Stimulated activated CD4-positive, alpha-beta T cell treated with anti-CD3 and anti-CD28 coated beads, Interleukin-12 subunit alpha, Interleukin-12 subunit beta, amount 100 ng/mL, for 24 hours (primary cell): ENCODE measurements around the gene MAPKAPK3.

Experiments
- DNase-seq, 2 experiments: peaks; one replicate each; pipeline ENCODE4 v3.0.0-alpha.2; 2020; ENCODE audit warnings: low read depth in 2 of 2

MAPKAPK3 gene

DNA sequence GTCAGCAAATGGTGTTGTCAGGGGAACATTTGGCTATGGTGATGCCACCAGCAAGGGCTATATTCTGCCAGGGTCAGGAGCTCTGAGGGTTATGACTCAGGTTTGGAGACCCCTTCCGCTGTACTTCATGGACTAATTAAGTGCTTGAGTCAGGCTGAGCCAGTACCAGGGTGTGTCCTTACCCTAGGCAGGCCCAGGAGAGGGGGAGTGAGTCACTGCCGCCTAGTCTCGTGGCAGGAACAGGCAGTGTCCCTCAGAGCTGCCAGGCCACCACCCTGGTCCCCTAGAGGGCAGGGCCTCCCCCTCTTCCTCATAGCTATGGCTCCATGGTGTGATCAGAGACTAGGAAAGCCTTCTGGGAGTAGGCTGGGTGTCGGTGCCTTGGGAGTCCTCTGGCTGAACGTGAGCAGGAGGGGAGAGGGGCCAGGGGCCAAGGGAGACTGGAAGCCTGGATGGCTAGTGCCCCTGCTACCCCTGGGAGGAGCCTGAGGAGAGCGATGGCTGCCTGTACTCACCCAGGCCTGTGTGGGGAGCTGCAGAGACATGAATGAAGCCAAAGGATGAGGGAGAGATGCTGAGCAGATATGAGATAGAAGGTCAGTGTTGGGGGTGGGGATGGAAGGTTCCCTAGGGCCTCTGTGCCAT is 10.6 kb downstream of the MAPKAPK3 start:
- DNase-seq = no peak

DNA sequence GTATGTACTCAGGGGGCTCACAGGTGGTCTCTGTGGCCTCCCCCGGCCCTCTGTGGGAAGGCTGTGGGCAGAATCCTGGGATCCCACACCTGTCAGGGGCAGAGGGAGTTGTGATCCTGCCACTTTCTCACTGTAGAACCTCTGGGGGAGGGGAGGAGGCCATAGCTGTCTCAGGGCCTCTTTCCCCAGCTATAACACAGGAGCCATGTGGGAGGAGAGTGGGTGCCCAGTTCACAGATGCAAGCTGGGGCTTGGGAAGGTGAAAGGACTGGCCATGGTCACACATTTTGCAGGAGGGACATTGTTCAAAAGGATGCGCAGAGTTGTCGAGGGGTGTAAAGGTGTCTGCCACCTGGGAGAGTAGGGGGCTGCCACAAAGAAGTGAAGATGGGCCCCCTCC is 11.7 kb downstream of the MAPKAPK3 start:
- no peak for DNase-seq

DNA sequence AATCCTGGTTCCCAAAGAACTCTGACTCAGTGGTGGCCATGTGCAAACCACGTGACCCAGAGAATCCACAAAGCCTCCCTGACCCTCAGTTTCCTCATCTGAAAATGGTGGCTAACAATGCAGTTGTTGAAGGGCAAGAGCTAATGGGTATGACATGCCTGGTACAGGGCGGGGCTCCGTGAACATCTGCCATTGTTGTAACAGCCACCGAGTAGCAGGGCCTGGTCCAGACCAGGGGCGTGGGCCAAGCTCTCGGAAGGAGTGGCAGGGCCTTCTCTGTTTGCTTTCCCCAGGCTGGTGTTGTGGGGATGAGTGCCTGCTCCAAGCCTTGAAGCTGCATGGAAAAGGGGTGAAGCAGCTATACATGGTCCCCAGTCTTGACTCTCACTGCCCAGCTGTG is 13.4 kb downstream of the MAPKAPK3 start:
- DNase-seq = no peak

DNA sequence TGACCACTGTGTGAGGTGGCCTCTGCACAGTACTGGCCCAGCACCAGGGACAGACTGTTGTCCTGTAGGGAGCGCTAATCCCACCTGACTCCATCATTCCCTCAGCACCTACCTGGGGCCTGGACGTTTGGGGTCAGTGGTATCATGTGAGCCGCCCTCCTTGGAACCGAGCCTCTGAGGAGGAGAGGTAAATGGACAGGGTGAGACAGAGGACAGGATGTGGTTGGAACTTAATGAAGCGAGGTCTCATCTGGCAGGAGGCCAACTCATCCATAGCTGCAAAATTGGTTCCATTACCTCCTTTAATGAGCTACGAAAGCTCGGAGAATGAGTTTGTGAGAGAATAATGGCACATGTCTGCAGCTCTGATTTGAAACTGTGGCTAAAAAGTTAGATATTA is 13.9 kb downstream of the MAPKAPK3 start:
- DNase-seq = no peak

DNA sequence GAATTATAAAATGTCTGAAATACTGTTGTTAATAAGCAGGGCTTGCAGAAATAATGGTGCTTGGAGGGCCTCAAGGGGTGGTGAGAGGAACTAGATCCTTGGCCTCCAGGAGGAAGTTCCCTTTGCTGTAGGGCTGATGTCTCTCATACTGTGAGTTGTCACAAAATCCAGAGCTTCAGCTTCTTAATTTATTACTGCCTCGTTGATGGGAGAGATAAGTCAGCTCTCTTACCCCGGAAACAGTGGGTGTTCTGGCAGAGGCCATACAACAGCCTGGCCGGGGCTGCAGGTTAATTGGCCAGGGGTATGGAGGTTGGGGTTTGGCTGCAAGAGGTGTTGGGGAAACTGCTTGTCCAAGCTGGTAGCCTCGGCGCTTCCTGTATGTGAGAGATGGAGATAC is 15.5 kb downstream of the MAPKAPK3 start:
- DNase-seq = no peak

DNA sequence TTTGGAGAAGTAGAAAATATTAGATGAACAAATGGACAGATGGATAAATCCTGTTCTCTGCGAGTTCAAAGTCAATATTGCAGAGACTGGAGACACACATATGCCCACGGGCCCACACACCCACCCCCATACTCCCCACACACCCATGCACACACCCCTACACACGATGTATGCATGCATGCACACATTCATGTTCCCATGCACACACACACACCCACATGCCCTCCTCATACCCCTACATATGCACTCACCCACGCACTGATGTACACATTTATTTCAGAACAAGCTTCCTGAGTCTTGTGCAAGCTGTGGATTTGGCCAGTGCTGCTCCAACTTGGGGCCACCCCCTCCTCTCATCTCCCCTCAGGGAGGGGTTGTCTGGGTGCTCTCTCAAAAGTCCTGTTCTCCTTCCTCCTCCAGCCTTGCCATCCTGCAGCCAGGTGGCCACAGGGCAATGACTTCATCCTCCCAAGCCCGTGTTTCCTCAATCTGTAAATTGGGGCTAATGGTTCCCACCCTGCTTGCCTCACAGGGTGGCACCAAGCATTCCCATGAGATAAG is 16.4 kb downstream of the MAPKAPK3 start:
- DNase-seq = no peak

DNA sequence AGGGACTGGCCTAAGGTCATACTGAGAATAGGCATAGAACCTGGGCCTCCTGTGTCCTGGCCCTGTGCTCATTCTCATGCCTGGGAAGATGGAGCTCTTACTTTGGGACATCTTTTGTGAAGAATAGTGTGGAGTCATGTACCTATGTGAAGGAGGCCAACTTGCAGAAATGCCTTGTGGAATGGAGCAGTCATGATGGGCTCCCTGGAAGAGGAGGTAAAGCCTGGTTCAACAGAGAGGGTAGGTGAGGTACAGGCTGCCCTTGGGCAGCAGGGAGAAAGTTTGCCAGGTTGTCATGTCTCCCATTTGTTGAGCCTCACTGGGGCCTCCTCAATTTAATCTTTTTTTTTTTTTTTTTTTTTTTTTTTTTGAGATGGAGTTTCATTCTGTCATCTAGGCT is 18.1 kb downstream of the MAPKAPK3 start:
- DNase-seq = no peak

DNA sequence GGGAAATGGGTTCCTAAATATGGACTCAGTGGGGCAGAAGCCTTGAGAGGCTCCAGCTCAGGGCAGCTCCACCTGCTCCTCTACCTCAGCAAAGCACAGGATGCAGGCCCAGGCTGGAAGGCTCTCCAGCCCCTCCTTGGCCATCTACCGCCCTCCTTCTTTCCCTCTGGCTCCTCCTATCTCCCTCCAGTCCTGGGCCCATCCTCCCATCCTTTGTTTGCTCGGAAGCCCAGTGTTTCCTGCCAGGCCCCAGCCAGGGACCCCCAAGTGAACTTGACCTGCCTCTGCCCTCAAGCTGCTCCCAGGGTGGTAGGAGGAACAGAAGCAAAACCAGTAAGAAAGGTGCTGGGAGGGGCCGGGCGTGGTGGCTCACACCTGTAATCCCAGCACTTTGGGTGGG is 20.1 kb downstream of the MAPKAPK3 start:
- no peak for DNase-seq

DNA sequence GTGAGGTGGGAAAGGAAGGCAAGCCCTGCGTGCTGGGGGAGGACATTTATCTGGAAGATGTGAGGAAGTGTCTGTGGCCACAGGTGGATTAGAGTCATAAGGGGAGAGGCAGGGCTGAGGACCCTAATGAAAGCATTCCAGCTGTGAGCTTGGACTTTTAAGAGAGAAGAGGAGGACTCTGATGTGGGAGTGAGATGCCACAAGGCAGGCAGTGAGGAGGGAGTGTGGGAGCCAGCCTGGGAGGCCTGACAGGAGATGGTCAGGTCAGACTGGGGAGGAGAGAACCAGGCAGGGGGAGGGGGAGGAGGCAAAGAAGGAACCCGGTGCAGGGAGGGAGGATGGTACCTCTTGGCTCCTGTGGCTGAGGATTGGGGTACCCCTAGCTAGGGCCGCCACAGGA is 21.0 kb downstream of the MAPKAPK3 start:
- DNase-seq = no peak

DNA sequence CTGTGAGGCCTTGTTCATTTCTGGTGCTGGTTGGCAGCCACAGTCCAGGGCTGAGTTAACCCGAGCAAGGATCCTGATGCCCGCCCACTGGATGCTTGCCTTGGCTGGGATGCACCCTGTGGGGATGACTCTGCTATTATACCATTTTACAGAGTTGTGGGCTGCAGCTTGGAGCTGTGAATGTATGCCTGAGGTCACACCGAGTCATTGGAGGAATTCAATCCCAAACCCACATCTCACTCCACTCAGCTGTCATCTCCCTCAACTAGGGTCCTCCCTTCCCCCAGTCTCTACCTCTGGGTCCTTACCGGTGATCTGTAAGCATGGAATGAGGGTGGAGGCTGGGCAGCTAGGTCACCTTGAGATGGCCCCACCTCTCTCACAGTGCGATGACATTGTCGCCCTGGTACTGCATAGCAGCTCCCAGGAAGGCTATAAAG is 22.1 kb downstream of the MAPKAPK3 start:
- DNase-seq = no peak

DNA sequence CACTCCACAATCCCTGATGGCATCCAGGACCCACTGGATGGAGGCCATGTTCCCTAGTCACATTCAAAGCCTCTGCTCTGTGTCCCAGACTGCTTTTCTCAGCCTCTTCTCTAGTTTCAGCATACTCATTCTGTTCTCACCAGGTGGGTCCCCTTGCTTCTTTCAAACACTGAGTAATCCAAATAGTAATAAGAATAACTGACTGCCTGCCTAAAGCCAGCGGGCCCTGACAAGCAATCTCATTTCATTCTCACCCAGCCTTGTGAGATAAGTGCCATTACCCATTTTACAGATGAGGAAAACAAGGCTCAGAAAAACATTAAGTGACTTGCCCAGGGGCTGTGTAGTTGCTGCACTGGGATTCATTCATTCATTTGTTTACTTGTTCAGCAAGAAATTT is 25.4 kb downstream of the MAPKAPK3 start:
- DNase-seq = no peak

DNA sequence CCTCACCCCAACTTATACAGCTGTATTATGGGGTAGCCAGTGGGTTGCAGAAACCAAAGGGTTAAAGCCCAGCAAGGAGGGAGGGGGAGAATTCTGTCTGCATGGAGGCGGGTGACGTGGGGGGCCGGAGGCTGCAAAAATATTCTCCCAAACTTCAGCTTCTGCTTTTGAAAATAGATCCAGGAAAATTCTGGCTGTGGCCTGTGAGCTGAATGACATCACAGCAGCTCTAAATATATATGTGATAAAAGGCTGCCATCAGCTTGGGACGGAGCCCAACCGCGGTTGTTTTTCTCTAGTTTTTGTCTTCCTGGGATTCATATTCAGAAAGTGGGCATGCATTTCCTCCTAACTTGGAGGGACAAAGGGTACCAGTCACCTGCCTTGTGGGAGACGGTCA is 27.6 kb downstream of the MAPKAPK3 start:
- DNase-seq = no peak

DNA sequence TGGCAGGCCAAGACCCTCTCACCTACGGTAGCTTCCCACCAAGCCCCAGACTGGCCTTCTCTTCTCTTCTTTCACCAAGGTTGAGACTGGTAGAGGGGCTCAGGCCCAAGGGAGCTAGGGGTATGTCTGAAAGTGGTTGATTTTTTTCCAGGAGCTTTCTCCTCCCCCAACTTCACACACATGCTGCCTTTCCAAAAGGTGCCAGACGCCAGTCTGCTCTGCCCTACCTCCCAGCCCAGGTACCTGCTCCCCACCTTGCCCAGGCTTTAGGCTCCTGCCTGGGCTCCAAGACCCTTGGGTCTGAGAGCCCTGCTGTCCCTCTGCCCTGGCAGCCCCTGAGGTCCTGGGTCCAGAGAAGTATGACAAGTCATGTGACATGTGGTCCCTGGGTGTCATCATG is 28.4 kb downstream of the MAPKAPK3 start:
- no peak for DNase-seq

DNA sequence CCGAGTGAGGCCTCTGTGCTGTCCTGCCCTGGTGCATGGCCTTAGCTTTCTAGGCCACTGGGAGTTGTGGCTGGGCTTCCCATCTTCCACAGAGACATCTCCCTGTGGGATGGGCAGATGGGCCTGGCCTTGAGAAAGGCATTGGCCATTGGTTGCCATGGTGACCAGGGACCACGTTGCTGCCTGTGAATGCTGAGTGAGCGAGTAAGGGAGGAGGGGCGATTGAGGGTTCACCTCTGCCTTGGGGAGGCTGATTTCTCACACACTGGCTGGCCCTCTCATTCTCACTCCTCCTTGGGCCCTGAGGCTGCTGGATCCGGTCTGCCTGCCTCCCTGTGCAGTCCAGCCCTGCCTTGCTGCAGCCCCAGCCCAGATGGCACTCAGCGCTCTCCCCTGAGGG is 31.4 kb downstream of the MAPKAPK3 start:
- DNase-seq = no peak

DNA sequence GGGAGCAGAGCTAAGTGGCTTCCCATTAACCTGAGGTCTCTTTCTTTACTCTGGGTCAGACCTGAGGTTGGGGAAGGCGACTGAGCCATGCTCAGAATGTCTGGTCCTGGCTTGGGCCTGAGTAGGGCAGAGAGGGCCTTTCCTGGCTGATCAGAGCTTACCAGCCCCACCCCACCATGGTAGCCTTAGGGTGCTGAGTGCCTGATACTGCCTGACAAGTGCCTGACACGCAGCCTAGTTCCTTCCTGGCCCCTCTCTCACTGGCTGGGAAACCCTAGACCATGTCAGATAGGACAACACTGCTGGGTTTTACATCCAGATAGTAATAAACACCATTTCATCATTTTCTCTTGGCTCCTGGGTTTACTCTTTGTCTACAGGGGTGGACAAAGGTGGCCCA is 32.0 kb downstream of the MAPKAPK3 start:
- DNase-seq = no peak

DNA sequence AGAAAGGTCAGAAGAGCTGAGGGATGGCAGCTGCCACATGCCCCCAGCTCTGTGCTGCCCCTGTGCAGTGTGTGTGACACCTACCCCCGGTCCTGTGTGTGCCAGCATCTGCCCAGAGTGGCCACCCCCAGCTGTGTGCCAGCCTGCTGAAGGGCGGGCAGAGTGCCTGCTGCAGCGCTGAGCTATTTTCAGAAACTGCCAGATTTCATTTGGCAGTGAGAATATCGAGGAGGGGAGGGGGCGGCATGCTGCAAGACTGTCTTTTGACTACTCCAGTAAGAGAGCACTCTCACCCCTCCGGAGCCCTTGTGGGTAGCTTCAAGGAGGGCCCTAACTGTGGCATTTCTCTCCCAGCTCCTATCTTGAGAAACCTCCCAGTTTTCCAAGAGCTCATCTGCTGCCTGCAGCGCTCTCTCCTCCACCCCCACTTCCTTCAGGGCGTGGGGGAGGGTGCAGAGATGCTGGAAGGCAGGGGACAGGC is 32.5 kb downstream of the MAPKAPK3 start:
- DNase-seq = no peak

DNA sequence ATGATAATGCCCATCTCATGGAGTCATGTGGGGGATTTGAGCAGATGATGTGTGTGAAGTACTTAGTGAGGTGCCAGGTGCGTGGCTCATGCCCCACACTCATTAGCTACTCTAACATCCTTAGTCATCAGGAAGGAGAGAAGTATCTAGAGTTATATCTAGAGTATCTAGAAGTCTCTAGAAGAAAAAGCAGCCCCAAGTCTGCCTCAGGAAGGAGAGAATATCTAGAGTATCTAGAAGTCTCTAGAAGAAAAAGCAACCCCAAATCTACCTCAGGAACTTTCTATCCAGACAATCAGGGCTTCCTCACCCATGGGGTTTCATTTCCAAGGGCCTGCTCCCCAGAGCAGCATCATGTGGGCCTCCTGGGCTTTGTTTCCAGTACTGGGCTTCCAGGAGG is 33.1 kb downstream of the MAPKAPK3 start:
- DNase-seq = no peak

DNA sequence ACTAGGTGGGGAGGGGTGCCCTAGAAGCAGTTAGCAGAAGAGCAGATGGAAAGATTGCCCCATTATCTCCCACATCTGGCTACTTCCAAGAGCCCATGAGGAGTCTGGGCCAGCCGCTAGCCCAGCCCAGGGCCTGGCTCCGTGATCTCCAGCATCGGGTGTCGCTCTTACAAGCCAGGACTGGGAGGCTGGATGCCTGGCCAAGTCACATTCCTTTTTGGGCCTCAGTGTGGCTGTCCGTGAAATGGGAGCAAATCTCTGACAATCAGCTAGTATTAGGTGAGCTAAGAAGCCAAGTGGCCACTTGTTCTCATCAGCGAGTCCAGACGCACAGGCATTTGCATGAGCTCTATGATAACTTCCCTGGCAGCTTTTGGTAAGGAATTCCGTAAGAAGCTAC is 34.5 kb downstream of the MAPKAPK3 start:
- no peak for DNase-seq

DNA sequence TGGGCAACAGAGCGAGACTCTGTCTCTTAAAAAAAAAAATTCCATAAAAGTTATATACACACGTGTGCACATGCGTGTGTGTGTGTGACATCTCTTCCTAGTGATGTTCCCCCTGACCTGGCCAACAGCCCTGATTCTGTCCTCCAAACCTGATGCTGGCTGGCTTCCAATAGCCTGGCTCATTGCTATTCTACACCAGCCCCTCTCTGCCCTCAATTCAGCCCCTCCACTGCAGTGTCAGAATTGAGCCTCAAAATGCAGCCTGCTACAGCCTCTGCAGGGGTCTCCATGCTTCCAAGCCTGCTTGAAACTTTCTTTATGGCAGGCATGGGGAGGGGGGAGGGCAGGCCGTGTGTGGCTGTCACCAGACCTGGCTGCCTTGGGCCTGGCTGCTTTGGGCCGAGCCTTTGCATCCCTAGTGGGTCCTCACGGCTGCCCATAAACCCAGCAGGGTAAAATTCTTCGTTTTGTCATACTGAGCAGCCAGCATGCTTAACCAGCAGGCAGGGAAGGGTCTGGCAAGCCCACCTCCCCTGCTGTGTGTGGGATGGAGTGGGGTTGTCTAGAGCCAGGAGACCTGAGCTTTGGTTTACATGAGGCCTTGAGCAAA is 35.1 kb downstream of the MAPKAPK3 start:
- DNase-seq = no peak

DNA sequence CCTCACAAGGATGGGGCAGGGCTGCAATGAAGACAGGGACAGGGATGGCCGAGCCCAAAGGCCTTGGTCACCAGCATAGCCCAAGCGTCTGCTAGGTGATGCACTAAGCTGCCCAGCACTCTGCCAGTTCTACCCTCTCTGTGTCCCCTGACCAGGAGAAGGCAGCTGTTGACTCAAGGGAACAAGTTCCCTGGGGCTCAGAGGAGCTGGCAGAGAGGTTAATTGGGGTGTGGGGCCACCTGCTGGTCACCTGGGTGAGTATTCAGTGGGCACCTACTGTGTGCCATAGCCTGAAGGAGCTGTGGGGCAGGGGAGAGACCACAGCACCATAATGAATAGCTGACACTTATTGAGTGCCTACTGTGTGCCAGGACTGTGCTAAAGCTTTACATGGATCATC is 35.8 kb downstream of the MAPKAPK3 start:
- peak in 1 of 2 experiments; percentile 43 for DNase-seq

DNA sequence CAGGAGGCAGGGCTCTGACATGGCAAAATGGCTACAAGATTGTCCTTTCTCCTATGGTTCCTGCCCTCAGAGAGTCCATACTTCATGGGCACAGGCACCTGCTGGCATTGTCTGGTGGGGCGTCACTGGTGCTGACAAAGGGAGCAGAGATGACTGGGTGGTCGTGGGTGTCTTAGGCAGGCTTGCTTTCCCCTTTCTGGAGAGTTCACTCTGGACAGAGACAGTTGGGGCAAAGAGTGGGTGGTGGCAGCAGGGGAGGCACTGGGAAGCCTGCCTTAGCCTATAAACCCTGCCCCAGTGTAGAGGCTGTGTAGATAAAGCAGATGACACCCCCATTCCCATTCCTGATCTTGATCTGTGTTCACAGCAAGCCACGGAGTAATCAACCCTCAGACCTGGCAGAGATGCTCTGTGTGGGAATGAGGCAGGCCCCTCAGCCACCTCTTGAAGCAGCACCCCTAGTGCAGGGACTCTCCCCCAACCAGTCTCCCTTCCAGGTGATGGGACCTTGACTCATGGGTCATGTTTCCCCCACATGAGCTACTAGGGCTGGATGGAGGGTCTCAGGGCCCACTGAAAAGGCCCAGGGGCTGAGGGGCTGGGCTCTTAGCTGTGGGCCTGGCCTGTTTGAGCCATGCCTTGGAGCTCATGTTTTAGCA is 37.1 kb downstream of the MAPKAPK3 start:
- DNase-seq = no peak

DNA sequence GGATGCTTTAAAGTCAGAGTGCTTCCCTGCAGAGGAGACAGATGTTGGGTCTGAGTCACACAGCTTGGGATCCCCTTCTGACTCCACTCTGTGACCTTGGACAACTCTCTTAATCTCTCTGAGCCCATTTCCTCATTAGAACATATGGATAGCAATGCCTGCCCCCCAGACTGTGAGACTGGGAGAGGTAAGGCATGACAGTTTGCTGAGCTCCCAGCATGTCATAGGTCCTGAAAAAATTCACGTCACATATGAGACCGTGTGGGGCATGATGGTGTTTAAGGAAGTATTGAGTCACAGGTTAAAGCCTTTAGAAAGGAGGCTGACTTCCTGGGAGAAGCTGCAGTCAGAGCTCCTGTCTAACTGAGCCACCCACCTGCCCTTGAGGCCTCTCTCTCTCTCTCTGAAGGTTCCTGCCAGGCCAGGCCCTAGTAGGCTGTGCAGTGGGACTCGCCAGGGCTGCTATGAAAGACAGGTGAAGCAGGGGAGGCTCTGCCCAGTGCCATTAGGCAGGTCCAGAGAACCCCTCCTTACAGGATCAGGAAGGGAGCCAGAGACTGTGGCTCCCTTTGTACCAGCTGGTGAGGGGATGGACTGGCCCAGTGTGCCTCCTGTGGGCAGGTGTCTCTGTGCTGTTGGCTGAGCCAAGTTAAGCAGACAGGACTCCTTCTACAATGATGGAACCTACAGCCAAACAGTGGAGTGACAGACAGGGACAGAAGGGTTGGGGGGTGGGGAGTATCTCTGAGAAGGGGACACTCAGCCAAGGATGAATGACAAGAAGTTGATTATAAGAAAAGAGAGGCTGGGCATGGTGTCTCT is 38.3 kb downstream of the MAPKAPK3 start:
- no peak for DNase-seq
